HepG2 (cell line): Measurements from ENCODE around the gene TMEM223. TPM values are rescaled to one million over a fixed set of nuclear protein-coding genes. Genes with fewer than 3 reads are reported as not detected.
A peak's percentile ranks its signal among the peaks of the same experiment; 100 is the strongest.

ENCODE experiments used
- FOXM1 ChIP-seq: sonication (generic); formaldehyde crosslinking; IDR thresholded peaks from 2 replicates; pipeline ENCODE4 v1.5.0; 2020; ENCODE audit warnings: missing genetic modification reagents
- KMT2A ChIP-seq: sonication (generic); formaldehyde crosslinking; IDR thresholded peaks from 2 replicates; pipeline ENCODE4 v1.4.0; 2020; ENCODE audit warnings: missing genetic modification reagents
- MLLT10 ChIP-seq: sonication (generic); formaldehyde crosslinking; IDR thresholded peaks from 2 replicates; pipeline ENCODE4 v1.4.0; 2020; ENCODE audit warnings: missing genetic modification reagents
- PRDM4 ChIP-seq: sonication (generic); formaldehyde crosslinking; IDR thresholded peaks from 2 replicates; pipeline ENCODE4 v1.9.0; 2021; ENCODE audit warnings: missing genetic modification reagents, borderline replicate concordance
- SNRNP70 ChIP-seq: fragments of 200-400 bp; formaldehyde crosslinking; IDR thresholded peaks from 2 replicates; pipeline ENCODE4 v1.6.1; 2017; ENCODE audit warnings: mild to moderate bottlenecking, low read depth, low read length, moderate library complexity
- TRIM22 ChIP-seq: fragments of 450-650 bp; IDR thresholded peaks from 2 replicates; pipeline ENCODE4 v1.6.1; 2017
- WIZ ChIP-seq: sonication (generic); formaldehyde crosslinking; IDR thresholded peaks from 2 replicates; pipeline ENCODE4 v1.5.1; 2020; ENCODE audit warnings: mild to moderate bottlenecking, missing genetic modification reagents
- ZFX ChIP-seq: sonication (generic); formaldehyde crosslinking; IDR thresholded peaks from 2 replicates; pipeline ENCODE4 v1.4.0; 2020; ENCODE audit warnings: mild to moderate bottlenecking, low read depth, missing genetic modification reagents, moderate library complexity
- ZNF501 ChIP-seq: sonication (generic); formaldehyde crosslinking; IDR thresholded peaks from 2 replicates; pipeline ENCODE4 v1.5.1; 2020; ENCODE audit warnings: mild to moderate bottlenecking, moderate library complexity, missing genetic modification reagents
- ZNF512 ChIP-seq: sonication (generic); formaldehyde crosslinking; IDR thresholded peaks from 2 replicates; pipeline ENCODE4 v1.4.0; 2020; ENCODE audit warnings: mild to moderate bottlenecking, missing genetic modification reagents
- ZSCAN21 ChIP-seq: sonication (generic); formaldehyde crosslinking; IDR thresholded peaks from 2 replicates; pipeline ENCODE4 v1.8.0; 2022; ENCODE audit warnings: mild to moderate bottlenecking, missing genetic modification reagents, moderate library complexity, borderline replicate concordance
- polyA plus RNA-seq, 8 experiments: library from polyadenylated mRNA; depleted of rRNA in 3 of 8; stranded (reverse) in 7 of 8; unstranded in 1 of 8; fragments of >200 nt; fragmentation: Illumina TruSeq in 4 of 8; extraction: Trizol in 4 of 8; gene quantifications; 2 replicates each; pipeline versions ENCODE4 v1.2.1 to v1.2.3, GENCODE V29; 2011 to 2016; ENCODE audit warnings: low read depth in 4 of 8, missing spikeins in 1 of 8, mixed read lengths in 1 of 8; ENCODE audit not compliant: insufficient read depth in 1 of 8
- total RNA-seq, 5 experiments: library from RNA; depleted of rRNA; stranded (reverse); fragments of >200 nt; fragmentation: Illumina TruSeq; extraction: Trizol; gene quantifications; 2 replicates each; pipeline ENCODE4 v1.2.3, GENCODE V29; 2016; ENCODE audit warnings: low read depth in 1 of 5
- TF ChIP-seq, protein P1 (sequence below): sonication (generic); formaldehyde crosslinking; IDR thresholded peaks from 2 replicates; pipeline ENCODE4 v1.5.1; 2020; ENCODE audit warnings: missing genetic modification reagents, mild to moderate bottlenecking, borderline replicate concordance
- TF ChIP-seq, protein P2 (sequence below): sonication (generic); formaldehyde crosslinking; IDR thresholded peaks from 2 replicates; pipeline ENCODE4 v1.5.1; 2020; ENCODE audit warnings: missing genetic modification reagents, mild to moderate bottlenecking, borderline replicate concordance
- TF ChIP-seq, protein P3 (sequence below): sonication (generic); formaldehyde crosslinking; IDR thresholded peaks from 2 replicates; pipeline ENCODE4 v1.5.0; 2020; ENCODE audit warnings: missing genetic modification reagents
- TF ChIP-seq, protein P4 (sequence below): sonication (generic); formaldehyde crosslinking; IDR thresholded peaks from 2 replicates; pipeline ENCODE4 v1.9.0; 2022; ENCODE audit warnings: low read depth, missing genetic modification reagents

Gene TMEM223
- total and polyA plus RNA-seq, 2 of the 13 experiments (the other 11 are each of a cell fraction or from before 2014, with no cell fraction given): 19.5 to 24.9 TPM

DNA sequence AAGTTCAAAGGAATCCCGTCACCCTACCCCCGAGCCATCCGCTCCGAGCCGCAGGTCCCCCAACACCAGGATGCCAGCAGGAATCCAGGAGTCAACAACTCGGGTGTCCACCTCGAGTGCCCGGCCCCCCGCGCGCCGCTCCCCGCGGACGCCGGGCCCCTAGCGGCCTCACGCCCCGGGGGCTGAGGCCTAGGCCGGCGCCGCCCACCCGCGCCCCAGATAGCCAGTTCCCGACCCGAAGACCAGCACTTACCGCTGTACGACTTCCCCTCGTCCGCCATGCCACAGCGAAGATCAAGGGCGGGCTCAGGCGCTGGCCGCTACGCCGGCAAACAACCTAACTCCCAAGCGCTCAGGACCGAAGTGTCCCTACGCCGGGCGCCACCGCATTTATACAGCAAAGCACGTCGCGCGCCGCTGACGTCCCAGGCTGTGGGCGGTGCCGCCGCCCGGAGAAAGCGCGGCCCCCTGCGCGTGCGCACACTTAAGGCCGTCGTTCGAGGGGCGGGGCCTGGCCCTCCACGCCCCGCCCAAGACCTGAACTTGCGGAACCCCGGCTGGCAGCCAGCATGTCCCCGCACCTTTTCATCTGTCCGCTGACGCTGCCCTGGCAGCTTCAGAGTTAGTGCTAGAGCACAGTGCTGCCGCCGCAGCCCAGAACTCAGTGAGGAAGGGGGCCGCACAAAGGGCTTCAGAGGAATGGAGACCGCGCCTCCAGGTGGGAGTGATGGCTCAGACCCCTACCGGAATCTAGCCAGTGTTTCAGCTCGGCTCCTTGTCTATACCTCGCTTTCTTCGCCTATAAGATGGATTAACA, 13.5 kb upstream of the TMEM223 start, which contains the start of gene NXF1 (continued):
- TF ChIP-seq, protein P1, sequence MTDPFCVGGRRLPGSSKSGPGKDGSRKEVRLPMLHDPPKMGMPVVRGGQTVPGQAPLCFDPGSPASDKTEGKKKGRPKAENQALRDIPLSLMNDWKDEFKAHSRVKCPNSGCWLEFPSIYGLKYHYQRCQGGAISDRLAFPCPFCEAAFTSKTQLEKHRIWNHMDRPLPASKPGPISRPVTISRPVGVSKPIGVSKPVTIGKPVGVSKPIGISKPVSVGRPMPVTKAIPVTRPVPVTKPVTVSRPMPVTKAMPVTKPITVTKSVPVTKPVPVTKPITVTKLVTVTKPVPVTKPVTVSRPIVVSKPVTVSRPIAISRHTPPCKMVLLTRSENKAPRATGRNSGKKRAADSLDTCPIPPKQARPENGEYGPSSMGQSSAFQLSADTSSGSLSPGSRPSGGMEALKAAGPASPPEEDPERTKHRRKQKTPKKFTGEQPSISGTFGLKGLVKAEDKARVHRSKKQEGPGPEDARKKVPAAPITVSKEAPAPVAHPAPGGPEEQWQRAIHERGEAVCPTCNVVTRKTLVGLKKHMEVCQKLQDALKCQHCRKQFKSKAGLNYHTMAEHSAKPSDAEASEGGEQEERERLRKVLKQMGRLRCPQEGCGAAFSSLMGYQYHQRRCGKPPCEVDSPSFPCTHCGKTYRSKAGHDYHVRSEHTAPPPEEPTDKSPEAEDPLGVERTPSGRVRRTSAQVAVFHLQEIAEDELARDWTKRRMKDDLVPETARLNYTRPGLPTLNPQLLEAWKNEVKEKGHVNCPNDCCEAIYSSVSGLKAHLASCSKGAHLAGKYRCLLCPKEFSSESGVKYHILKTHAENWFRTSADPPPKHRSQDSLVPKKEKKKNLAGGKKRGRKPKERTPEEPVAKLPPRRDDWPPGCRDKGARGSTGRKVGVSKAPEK (CRISPR knock-in tag): no peak
- TF ChIP-seq MLLT10 (no peak), PRDM4 (CRISPR knock-in tag) (0 out of 2 replicates have a peak, but pooled peaks have one; percentile 54), KMT2A (CRISPR knock-in tag) (peak; percentile 96), ZNF501 (CRISPR knock-in tag) (peak; percentile 82), SNRNP70 (no peak), TRIM22 (no peak), ZNF512 (CRISPR knock-in tag) (no peak), ZFX (CRISPR knock-in tag) (peak; percentile 99), FOXM1 (CRISPR knock-in tag) (peak; percentile 76; the same call in 1 of the 2 replicates), WIZ (CRISPR knock-in tag) (no peak), ZSCAN21 (CRISPR knock-in tag) (peak; percentile 83; the same call in 1 of the 2 replicates)
- TF ChIP-seq, protein P2, sequence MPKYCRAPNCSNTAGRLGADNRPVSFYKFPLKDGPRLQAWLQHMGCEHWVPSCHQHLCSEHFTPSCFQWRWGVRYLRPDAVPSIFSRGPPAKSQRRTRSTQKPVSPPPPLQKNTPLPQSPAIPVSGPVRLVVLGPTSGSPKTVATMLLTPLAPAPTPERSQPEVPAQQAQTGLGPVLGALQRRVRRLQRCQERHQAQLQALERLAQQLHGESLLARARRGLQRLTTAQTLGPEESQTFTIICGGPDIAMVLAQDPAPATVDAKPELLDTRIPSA: 0 out of 2 replicates have a peak, but pooled peaks have one; percentile 32
- TF ChIP-seq, protein P3, sequence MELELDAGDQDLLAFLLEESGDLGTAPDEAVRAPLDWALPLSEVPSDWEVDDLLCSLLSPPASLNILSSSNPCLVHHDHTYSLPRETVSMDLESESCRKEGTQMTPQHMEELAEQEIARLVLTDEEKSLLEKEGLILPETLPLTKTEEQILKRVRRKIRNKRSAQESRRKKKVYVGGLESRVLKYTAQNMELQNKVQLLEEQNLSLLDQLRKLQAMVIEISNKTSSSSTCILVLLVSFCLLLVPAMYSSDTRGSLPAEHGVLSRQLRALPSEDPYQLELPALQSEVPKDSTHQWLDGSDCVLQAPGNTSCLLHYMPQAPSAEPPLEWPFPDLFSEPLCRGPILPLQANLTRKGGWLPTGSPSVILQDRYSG (CRISPR knock-in tag): peak; percentile 71; the same call in 1 of the 2 replicates
- TF ChIP-seq, protein P4, sequence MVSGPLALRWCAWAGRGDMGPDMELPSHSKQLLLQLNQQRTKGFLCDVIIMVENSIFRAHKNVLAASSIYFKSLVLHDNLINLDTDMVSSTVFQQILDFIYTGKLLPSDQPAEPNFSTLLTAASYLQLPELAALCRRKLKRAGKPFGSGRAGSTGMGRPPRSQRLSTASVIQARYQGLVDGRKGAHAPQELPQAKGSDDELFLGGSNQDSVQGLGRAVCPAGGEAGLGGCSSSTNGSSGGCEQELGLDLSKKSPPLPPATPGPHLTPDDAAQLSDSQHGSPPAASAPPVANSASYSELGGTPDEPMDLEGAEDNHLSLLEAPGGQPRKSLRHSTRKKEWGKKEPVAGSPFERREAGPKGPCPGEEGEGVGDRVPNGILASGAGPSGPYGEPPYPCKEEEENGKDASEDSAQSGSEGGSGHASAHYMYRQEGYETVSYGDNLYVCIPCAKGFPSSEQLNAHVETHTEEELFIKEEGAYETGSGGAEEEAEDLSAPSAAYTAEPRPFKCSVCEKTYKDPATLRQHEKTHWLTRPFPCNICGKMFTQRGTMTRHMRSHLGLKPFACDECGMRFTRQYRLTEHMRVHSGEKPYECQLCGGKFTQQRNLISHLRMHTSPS: peak; percentile 59; the same call in 1 of the 2 replicates
